Hindlimb muscle (tissue), 1 donor: Measurements from ENCODE around the gene EFNB2. TPM values are rescaled to one million over a fixed set of nuclear protein-coding genes. Genes with fewer than 3 reads are reported as not detected.

ENCODE experiments used
- DNase-seq: peaks from one replicate; pipeline ENCODE4 v3.0.0-alpha.2; 2013
- polyA plus RNA-seq: library from polyadenylated mRNA; unstranded; fragments of 120-200 nt; gene quantifications from one replicate; pipeline ENCODE4 v1.2.1, GENCODE V29; 2013; ENCODE audit not compliant: insufficient read length

EFNB2 gene
- polyA plus RNA-seq, 1 donor: 22.6 TPM

DNA sequence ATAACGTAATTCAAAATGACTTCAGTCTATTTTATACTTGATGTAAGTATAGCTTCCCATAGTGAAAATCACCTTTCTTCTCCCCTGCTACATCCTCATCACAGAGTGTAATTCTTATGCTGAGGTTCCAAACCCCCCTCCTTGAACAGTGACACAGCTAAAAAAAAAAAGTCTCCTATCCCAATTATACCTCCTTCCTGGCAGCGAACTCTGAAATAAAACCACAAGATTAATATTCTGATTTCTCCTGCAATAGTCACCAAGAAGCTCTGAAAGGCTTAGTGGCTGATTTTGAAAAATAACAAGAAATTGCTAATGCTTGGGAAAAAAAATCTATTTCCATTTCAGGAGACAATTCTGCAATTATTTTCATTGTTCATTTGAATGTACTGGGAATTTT, 36.3 kb downstream of the EFNB2 start:
- DNase-seq: no peak

GRCh38 chr13:106498571-106498970, 36.9 kb downstream of the EFNB2 start:
- DNase-seq: no peak

GRCh38 chr13:106498158-106498557, 37.3 kb downstream of the EFNB2 start:
- no peak for DNase-seq

- no peak for DNase-seq
These were observed 38.4 kb downstream of the EFNB2 start for GRCh38 chr13:106497079-106497478.

DNA sequence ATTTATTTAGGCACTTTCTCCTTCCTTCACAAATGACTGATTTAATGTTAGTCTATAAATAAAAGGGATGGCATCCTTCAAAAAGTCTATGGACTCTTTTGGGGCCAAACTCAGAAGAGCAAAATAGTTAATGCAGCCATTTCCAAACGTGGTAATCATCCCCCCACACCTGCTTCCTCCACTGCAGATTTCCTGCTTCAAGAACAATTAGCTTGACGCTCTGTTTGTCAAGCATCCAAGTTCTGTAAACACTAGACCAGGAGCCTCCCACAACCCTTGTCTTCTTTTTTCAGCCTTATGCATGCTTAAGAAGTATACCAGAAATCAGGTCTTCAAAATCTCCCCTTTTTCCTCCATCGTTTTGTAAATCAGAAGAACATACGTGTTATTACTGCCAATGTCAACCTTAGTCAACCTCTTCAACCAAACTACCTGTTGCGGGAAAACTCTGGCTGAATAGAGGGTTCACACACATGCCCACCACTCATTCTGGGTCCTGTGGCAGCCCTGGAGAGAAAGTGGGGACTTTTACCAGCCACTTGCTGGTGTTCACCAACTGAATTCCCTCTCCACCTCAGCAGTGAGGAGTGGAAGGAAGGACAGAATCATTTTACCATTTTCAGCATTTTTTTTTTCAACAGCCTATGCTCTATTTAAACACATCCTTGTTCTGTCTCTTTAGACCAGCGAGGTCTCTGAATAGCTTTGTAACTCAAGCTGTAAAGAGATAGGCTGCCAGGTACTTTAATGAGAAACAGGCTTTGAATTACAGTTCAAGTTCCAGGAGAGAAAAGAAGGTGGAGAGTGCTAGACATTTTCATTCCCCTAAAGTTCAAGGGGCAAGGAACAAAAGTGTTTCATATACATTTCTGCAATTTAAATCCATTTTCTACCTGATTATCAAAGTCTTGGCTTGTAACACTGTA, 39.1 kb downstream of the EFNB2 start:
- DNase-seq: no peak

GRCh38 chr13:106494936-106495335, 40.5 kb downstream of the EFNB2 start:
- no peak for DNase-seq

DNA sequence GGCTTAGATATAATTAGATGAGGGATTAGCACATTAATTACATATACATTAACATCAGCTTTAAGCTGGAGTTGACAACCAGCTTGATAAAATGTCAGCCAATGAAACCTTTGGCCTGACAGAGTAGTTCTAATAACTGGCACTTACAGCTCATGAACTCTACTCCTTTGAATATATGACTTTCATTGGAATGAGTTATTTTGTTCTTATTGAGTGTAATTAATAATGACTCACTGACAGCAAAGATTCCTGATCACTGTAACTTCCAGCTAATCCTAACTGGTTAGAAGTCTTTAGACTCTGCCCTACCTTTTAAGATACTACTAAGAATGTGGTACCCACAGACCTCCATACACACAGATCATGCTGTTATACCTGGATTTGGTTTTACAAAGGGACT, 41.0 kb downstream of the EFNB2 start:
- no peak for DNase-seq

GRCh38 chr13:106493533-106494220, 41.8 kb downstream of the EFNB2 start:
- DNase-seq: no peak

- DNase-seq: no peak
These were observed 42.6 kb downstream of the EFNB2 start for GRCh38 chr13:106492588-106493475.

DNA sequence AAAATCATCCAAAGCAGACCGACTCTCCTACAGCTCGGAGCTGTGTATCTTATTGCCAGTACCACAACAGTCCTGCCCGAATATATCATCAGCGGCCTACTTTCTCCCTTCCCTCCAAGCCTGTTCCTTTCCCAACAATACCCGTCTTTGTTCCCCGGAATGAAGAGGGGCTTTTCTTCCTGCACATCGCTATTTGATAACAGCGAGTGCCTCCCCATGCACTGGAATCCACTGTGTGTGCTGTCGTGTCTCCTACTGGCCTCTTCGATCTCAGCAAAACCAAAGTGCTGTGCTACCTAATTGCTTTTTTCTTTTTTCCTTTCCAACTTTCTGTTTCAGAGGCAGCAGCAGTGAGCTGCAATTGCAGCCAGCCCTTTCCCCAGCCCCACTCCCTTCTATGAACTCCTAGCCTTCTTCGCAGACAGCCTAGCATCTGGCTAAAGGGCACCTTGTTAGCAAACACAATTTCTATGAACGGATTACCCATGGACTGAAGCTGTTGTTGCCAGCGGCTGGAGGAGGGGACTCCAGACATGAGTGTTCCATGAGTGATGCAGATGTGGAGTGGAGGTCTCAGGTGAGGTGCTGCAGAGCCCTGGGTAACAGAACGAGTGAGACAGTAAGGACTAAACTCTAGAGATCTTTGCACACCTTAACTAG, 43.4 kb downstream of the EFNB2 start:
- no peak for DNase-seq

DNA sequence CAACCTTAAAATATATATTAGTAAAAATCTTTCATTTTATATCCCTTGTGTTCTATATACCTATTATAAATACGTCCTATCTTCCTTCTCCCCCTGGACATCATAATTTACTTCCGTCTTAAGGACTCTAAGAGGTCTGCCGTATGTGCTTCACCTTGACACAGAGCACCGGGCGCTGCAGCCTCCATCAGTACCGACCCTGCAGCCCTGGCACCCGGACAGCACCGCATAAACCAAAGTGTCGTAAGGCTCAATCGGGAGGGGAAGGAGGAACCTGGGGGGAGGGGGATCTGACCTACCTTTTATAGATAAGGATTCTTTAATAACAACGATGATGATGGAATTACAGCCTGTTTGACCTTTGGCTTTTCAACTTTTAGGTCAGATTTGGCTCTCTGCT, 44.0 kb downstream of the EFNB2 start:
- no peak for DNase-seq

DNA sequence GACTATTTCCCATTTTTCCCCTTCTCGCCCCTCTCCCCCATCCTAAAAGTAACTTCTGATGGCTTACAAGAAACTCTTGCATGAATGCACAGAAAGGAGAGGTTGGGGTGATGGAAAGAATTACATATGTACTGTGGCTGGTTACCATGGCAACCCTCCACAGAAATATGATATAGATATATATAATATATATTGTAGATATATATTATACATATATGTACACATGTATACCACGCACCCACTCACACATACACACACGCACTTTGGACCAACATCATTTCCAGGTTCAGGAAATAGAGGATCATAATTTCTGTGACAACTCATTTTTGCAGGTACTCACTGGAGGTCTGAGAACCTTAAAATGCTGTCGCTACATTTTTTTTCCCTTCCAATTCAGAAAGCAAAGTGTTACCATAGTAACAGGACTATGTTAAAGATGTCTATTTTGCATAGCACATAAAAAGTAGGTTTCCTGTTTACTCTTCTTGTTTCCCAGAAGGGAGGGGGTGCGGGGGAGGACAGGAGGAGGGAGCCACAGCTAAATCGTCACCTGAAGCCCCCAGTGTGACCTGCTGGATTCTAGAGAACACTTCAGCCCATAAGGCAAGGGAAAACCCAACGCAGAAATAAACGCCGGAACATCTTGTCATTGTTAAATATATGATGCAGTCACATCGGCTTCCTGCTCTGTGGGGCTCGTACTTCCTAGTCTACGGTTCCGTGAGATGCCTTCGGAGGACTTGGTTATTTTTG, 44.7 kb downstream of the EFNB2 start:
- no peak for DNase-seq

GRCh38 chr13:106489849-106490568, 45.5 kb downstream of the EFNB2 start:
- DNase-seq: no peak

GRCh38 chr13:106488686-106489085, 46.8 kb downstream of the EFNB2 start:
- DNase-seq: no peak

GRCh38 chr13:106488076-106488475, 47.4 kb downstream of the EFNB2 start:
- no peak for DNase-seq

GRCh38 chr13:106487129-106487528, 48.3 kb downstream of the EFNB2 start:
- DNase-seq: no peak

- DNase-seq: no peak
These were observed 49.2 kb downstream of the EFNB2 start for GRCh38 chr13:106486287-106486686.

DNA sequence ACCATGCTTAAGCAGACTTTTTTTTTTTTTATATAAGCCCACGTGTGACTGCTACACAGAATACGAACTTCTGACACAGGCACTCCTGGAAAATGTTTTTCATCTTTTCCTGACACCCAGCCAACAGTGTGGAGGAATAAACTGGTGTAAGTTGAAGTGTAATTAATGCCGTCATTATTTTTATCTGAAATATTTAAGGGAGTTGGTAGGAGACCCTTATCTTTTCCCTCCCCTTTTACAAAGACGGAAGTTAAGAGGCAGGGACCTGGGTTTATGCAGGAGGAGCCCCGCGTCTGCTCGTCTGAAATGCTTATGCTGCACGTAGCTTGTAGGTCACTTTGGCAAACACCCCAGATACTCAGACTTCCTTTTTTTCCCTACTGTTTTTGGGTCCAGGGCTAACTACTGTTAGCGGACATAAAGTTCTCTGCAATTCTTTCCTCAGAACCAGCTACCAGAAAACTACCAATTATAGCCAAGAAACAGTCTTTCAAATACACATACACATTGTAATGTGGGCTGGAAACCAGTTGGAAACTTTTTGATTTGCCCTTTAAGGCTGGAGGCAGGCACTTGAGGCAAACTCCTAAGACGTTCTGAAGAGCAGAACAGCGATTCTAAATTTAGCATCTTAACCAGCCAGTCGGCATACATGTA, 50.8 kb downstream of the EFNB2 start:
- DNase-seq: no peak

DNA sequence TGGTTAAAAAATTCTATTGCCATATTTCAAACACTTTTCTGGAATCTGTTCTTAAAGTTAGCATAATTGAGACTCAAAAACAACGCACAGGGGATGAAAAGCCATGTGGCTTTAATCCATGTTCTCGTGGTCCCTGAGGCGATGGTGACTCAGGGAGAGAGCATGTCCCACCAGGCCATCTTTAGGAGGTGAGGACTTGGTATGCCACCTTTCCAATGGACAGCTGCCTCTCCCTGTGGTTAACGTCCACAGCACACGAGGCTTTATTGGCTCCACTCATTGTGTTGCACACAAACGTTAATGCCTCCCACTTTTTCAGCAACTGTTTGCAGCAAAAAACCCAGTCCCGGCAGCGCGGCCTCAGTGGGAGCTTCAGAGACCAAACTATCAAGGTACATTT, 51.4 kb downstream of the EFNB2 start:
- no peak for DNase-seq

- DNase-seq: no peak
These were observed 53.5 kb downstream of the EFNB2 start for GRCh38 chr13:106481919-106482318.
